ENCODE measurements around the gene ST3GAL4.
A peak's percentile ranks its signal among the peaks of the same experiment; 100 is the strongest.
"Not testable (repeated sequence)": the region's sequence is repeated elsewhere in the genome, so short reads cannot be mapped to it uniquely, and the experiment has no call there.

Gene ST3GAL4

GRCh38 chr11:126355324-126355925 is at the start of gene ST3GAL4:
Gene ST3GAL4 (plus strand): TSS chr11:126355686. CDS start chr11:126406156, 50,470 bp downstream.
- peak; percentile 71 for DNase-seq

DNA sequence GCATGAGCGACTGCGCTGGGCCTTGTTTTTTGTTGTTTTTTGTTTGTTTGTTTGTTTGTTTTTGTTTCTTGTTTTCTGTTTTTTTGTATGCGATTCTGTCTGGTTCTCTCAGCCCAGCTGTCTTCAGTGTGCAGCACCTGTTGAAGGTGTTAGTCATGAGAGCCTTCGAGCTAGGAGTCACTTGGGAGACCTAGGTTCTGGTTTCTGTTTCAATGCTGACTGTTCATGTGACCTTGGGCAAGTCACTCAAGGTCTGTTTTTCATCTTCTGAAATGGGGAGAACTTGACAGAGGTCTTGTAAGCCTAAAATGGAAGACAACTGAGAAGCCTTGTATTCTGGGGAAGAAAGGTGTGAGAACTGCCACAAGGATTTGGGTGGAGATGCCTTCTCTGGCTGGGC is 49.8 kb upstream of the ST3GAL4 start:
- no peak for DNase-seq

DNA sequence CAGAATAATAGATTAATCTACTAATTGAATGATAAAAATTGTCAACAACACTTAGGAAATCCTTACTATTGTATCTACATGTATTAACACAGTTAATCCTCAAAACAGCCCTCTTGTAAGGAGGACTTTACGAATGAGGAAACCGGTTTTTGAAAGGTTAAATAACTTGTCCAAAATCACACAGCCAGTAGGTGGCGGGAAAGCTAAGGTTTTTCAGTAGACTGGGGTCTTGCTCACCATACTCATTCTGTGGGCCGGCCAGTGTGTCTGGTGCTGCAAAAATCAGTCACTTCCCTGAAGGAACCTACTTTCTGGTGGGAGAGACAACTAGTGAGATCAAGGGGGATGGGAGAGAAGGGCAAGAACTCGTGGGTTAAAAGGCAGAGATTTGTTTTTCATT is 47.8 kb upstream of the ST3GAL4 start:
- no peak for DNase-seq

DNA sequence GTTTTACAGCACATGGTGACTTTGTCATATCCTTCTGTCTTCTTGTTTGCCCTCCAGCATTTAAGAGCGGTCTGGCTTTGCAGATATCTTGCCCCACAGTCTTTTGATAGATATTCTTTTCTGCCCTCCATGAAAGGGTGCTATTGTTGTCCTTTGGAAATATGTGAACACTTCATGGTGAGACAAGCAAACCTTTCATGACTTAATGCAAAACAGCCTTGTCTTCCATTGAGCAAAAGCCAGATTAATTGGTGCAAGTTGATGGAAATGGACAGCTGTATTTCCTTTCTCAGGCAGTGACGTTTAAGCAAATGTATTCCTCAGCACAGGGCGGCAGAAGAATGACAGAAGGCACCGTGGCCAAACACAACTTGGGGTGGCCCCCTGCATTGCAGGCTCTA is 47.2 kb upstream of the ST3GAL4 start:
- DNase-seq: no peak

GRCh38 chr11:126308771-126309170 is 46.7 kb upstream of the ST3GAL4 start:
- not testable (repeated sequence) for DNase-seq

- DNase-seq: peak; percentile 66
Observed at GRCh38 chr11:126310200-126310991, 45.1 kb upstream of the ST3GAL4 start.

DNA sequence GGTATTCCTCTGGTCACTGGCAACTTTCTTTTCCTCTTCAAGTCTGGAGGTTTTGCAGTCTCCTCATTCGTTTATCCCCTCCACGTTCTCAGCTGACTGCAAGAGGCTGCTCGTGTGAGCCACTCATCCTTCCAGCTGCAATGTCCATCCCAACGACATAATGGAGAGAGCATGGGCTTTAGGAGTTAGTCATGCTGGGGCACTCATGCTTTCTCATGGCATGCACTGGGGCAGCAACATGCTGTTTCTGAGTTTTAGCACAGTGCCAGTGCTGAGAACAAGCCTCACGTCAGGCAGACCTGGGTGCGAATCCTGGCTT is 44.5 kb upstream of the ST3GAL4 start:
- DNase-seq: no peak

DNA sequence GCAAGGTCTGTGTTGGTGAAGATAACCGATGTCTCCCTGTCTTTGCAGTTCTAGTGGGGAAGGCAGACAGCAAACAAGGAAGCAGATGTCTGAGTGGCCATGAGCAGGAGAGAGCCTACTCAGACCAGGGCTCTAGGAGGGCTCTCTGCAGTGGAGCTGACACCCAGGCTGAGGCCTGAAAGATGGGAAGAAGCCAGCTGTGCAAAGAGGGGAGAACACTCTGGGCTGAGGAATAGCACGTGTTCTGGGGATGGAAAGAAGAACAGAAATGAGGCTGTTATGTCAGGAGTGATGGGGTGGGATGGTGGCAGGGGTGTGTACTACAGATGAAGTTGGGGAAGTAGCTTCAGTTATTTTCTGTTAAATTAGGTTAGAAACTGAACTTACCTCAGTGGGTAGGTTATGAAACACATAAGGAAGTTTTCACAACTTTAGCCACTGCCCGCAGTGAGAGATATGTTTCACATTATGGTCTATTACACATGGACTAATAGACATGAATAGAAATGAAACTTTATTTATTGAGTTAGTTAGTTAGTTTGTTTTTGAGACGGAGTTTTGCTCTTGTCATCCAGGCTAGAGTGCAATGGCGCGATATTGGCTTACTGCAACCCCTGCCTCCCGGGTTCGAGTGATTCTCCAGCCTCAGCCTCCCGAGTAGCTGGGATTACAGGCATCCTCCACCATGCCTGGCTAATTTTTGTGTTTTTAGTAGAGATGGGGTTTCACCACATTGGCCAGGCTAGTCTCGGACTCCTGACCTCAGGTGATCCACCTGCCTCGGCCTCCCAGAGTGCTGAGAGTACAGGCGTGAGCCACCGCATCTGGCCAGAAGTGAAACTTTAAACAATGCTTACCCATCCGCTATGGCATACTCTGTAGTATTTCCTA is 43.8 kb upstream of the ST3GAL4 start:
- DNase-seq: no peak

GRCh38 chr11:126312961-126313360 is 42.5 kb upstream of the ST3GAL4 start:
- no peak for DNase-seq

GRCh38 chr11:126313826-126314225 is 41.7 kb upstream of the ST3GAL4 start:
- DNase-seq: no peak

- no peak for DNase-seq
Observed at GRCh38 chr11:126317432-126317755, 38.1 kb upstream of the ST3GAL4 start.

GRCh38 chr11:126317756-126318573 is 37.5 kb upstream of the ST3GAL4 start:
- DNase-seq: no peak

DNA sequence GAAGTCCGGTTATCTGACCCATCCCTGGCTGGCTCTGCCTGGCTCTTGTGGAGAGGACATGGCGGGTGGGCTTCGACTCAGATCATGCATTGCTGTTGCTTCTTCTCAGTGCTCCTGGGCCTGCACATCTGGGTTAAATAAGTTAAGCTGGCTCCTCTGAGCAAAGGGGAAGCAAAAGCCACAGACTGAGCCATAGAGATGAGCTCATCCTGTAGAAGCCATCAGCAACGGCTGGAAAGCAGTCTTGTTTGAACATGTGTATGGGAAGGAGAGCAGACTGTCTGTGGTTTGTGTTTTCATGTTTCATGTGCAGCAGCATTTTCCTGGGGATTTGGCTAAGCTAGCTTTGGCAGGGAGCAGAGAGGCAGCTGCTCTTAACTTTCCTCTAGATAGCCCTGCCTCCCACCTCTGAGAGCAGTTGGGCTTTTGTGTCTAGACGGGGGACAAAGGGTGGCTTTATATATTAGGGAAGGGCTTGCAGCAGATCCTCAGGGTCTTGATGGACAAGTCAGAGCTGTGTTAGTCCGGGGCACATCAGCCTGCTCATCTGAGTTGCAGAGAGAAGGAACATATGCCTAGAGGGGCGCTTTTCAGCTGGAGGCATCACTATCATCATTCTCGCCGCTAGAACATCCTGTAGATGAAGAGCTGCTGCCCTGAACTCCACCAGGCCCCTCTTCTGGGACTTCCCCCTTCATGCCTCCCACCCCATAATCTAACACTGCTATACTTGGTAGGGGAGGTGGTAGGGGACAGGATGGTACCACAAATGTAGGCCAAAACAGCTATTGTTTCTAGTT is 36.7 kb upstream of the ST3GAL4 start:
- DNase-seq: no peak

- DNase-seq: no peak
Observed at GRCh38 chr11:126319374-126319740, 36.1 kb upstream of the ST3GAL4 start.

DNA sequence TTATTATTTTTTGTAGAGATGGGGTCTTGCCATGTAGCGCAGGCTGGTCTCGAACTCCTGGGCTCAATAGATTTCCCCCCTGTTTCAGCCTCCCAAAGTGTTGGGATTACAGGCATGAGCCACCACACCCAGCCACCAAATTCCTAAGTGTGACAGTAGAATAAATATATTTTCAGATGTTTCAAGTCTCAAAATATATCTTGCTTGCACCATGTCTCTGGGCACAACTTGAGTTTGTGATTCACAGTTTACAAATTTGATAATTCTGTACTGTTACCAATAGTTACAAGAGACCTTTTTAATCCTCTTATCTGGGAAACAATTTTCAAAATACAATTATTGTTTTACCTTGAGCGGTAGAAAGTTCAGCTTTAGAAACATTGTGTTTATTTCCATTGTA is 32.5 kb upstream of the ST3GAL4 start:
- DNase-seq: no peak

DNA sequence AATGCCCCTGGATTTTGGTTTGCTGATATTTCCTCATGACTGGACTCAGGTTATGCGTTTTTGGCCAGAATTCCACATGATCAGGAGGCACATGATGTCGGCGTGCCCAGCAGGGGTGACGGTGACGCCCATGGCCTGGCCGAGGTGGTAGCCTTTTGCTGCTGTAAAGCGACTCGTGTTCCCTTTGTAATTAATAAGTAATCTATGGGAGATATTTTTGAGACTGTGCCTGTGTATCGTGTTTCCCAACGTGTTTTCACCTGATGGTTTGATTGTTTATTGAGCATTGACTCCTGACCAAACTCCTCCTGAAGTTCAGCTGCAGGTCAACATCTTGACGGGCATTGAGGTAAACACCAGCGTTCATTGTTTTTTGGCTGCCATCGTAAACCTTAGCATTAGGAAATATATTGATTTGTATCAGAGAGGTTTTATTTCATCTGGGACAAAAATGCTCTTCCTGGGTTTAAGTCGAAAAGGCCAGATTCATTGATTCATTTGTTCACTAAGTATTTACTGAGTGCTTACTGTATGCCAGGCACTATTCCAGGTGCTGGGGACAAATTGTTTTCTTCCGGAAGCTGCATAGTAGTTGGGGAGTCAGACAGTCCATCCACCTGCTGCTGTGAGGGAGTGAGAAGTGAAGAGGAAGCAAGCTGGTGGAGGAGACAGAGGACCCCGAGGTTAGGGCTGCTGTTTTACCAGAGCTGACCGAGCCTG is 28.0 kb upstream of the ST3GAL4 start:
- no peak for DNase-seq

DNA sequence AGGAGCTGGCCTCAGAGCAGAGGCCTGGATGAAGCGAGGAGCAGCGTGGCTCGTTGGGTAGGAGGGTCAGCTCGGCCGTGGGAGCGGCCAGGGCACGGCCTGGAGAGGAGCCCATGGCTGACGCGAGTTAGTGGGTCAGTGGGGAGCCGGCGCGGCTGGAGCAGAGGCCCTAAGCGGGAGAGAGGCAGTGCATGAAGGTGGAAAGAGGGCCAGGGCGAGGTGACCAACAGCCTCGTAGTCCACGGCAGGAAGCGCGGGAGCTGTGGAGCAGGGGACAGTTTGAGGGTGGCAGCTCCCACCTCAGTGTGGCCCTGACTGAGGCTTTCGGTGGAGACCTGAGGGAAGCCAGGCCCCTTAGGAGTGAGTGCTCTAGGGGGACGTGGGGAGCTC is 27.5 kb upstream of the ST3GAL4 start:
- no peak for DNase-seq

- no peak for DNase-seq
Observed at GRCh38 chr11:126328444-126328843, 27.0 kb upstream of the ST3GAL4 start.

DNA sequence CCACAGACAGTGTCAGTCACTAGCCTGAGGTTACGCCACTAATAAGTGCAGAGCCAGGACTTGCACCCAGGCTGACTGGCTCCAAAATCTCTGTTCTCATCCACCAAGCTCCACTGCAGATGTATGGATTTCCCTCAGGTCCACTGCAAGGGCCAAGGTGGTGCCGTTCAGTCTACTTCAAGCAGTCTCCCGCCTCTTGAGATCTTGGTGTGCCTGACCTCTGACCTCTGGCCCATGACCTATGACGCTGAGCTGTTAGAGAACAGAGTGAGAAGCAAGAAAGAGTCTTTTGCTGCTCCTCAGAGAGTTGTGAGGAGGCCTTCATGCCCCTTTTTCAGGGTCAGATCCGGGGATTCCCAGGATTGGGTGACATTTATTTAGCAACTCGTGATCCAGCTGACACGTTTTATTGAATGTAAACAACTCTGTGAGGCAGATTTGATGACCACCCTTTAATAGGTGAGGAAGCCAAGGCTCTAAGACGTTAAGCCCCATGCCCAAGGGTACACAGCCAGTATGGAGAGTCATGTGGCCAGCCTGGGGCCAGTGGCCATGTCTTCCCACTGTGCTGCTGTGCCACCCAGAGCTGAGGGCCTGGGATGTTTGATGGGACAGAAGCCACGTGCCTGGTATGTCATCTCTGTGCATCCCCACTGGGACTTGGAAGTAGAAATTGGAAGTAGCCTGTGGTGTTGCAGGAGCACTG is 26.4 kb upstream of the ST3GAL4 start:
- no peak for DNase-seq

DNA sequence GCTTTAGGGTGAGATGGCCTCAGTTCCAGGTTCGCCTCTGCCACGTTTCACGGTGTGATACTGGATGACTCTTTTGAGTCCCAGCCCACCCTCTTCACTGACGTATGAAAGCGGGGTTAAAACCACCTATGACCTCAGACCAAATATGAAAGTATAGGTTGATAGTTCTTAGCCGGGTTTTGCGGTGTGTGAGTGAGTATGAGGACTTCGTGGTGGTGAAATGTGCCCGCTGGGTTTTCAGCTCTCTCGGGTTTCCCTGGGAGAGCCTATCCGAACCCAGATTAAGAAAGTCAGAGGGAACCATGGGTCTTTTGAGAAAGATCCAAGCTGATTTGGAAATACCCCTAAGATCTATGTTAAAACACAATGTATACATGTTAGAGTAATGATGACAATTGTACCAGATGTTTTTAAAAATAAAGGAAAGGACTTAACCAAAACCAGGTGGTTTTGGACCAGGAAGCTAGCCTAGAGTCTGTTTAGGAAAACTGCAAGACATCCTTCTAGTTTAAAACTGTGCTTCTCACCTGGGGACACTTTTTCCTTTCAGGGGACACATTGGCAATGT is 25.8 kb upstream of the ST3GAL4 start:
- no peak for DNase-seq

- DNase-seq: no peak
Observed at GRCh38 chr11:126331286-126331685, 24.2 kb upstream of the ST3GAL4 start.

Measured in activated T-cell treated with anti-CD3 and anti-CD28 coated beads, Interleukin-2, amount 50 U/mL, for 1 hour (primary cell).